Renal cortex interstitium (tissue), 11 donors: Measurements from ENCODE around the gene TEX11. TPM values are rescaled to one million over a fixed set of nuclear protein-coding genes. Genes with fewer than 3 reads are reported as not detected.
"Not testable (repeated sequence)": the region's sequence is repeated elsewhere in the genome, so short reads cannot be mapped to it uniquely, and the experiment has no call there.

Source experiments
- DNase-seq, 11 donors: peaks; one replicate each; pipeline ENCODE4 v3.0.0-alpha.2; 2013; ENCODE audit warnings: low read depth in 9 of 11, low spot score in 4 of 11; ENCODE audit errors: extremely low read depth in 1 of 11
- polyA plus RNA-seq, 3 donors: library from polyadenylated mRNA; unstranded; fragments of 120-200 nt; gene quantifications; one replicate each; pipeline ENCODE4 v1.2.1, GENCODE V29; 2013; ENCODE audit not compliant: insufficient read length in 3 of 3

Gene TEX11
- polyA plus RNA-seq, 3 donors = 0.15 to 0.20 TPM; not detected in 1

GRCh38 chrX:70636218-70636617 lies 272.3 kb downstream of the TEX11 start:
- no peak for DNase-seq

GRCh38 chrX:70635669-70636068 lies 272.8 kb downstream of the TEX11 start:
- no peak for DNase-seq

- DNase-seq = no peak
Measured at GRCh38 chrX:70635227-70635626, 273.3 kb downstream of the TEX11 start.

GRCh38 chrX:70621743-70622142 lies 286.8 kb downstream of the TEX11 start:
- no peak for DNase-seq

DNA sequence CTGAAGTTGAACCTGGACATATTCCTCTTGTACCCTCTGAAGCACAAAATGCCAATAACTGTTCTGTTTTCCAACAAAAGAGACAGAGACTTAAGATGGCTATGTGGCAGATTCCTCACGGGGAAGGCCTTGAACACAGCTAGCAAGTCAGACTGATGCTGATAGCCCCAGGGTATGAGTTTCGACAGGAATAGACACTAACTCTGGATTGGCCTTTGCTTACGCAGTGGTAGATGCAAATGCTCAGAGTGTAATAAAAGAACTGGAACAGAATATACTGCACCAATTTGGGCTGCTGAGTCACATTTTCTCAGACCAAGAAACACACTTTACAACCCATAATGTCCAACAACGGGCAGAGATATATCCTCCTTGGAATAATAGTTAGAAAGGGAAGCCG lies 290.0 kb downstream of the TEX11 start:
- no peak for DNase-seq

GRCh38 chrX:70613295-70613694 lies 295.2 kb downstream of the TEX11 start:
- no peak for DNase-seq

DNA sequence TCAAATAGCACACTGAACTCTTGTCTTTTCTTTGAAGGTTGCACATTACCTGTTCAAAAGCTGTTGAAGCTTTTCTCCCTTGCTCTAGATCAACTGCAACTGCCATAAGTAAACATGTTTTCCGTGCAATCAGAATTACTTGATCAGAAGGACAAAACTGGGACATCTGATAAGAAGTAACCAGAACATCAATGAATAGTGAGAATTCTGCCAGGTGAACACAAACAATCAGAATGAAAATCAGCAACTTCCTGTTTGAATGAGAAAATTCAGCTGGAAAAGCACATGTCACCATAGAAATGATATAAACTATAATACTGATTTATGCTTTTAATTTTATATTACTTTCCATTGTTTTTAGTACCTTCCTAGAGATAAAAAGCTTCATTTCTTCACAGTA lies 303.2 kb downstream of the TEX11 start:
- no peak for DNase-seq

DNA sequence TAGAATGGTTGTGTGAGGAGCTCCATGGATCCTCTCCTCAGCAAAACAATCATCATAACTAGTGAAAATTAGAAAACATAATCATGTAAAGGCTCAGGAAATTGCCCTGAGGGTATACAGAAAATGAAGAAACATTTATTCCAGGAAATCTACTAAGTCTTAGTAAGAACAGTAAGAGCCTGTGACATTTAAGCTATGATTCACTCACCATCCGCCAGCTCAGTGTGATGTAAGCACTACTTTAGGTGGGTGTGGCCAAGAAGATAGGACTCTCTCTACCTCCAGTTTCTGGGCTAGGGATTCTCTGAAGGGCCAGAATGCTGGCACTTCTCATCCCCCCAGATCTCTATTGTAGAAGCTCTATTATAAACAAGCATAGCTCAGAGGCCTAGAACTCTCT lies 316.4 kb downstream of the TEX11 start:
- DNase-seq = no peak

DNA sequence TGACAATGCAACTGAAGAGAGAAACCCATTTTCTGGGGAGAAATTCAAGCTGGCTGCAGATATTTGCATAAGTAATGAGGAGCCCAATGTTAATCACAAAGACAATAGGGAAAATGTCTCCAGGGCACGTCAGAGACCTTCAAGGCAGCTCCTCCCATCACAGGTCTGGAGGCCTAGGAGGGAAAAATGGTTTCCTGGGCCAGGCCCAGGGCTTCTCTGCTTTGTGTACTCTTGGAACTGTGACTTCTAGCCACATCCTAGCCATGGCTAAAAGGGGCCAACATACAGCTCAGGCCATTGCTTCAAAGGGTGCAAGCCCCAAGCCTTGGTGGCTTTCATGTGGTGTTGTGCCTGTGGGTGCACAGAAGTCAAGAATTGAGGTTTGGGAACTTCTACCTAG lies 321.4 kb downstream of the TEX11 start:
- DNase-seq = not testable (repeated sequence)

DNA sequence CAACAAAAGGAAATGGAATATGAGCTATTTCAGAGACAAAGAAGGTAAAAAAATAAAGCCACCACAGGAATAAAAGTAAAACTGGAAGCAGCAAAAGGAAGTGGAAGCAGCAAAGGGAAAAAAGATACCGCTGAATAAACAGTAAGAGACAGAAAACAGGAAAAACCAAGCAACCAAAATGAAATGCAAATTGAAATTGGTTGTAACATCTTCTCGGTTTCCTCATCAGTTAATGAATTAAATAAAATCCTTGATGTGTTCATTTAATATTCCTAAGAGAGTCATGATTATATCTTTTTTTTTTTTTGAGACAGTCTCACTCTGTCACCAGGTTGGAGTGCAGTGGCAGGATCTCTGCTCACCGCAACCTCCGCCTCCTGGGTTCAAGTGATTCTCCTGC lies 331.1 kb downstream of the TEX11 start:
- DNase-seq = no peak

DNA sequence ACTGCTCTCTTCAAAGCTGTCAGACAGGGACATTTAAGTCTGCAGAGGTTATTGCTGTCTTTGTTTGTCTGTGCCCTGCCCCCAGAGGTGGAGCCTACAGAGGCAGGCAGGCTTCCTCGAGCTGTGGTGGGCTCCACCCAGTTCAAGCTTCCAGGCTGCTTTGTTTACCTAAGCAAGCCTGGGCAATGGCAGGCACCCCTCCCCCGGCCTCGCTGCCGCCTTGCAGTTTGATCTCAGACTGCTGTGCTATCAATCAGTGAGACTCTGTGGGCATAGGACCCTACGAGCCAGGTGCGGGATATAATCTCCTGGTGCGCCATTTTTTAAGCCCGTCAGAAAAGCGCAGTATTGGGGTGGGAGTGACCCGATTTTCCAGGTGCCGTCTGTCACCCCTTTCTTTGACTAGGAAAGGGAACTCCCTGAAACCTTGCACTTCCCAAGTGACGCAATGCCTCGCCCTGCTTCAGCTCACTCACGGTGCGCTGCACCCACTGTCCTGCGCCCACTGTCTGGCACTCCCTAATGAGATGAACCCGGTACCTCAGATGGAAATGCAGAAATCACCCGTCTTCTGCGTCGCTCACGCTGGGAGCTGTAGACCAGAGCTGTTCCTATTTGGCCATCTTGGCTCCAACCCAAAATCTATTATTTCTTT lies 338.5 kb downstream of the TEX11 start:
- DNase-seq = not testable (repeated sequence)

DNA sequence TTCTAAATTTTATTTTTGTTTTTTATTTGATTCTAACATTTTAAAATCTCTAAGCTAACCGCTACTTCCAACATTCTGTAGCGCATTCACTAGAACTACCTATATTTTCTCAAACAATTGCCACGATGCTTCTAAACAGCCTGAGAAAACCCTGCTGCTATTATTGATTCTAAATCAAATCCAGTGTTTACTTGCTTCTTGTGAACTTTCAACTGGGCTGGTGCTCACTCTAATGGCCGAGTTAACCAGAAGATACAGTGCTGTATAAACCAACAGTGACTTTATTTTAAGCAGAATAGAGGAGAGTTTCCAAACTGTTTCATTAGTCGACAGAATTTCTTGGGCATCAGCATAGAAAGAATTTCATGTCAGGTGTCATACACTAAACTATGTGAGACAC lies 353.6 kb downstream of the TEX11 start:
- no peak for DNase-seq

DNA sequence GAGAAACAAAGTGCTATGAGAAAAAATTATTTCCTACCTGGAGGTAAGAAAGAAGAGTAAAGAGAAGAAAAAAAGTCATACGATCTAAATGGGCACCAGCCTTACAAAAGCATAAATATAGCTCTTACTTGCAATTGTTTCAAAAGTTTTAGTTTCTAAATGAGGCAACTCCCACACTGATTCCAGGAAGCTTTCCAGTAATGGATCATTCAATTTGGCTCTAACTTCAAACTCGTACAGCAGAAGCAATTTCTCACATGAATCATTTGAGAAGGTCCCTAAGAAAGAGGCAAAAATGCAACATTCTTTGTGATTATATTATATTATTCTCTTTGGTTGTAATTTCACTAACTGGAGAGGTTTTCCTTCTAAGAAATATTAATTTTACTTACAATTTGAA lies 354.0 kb downstream of the TEX11 start:
- DNase-seq = no peak

DNA sequence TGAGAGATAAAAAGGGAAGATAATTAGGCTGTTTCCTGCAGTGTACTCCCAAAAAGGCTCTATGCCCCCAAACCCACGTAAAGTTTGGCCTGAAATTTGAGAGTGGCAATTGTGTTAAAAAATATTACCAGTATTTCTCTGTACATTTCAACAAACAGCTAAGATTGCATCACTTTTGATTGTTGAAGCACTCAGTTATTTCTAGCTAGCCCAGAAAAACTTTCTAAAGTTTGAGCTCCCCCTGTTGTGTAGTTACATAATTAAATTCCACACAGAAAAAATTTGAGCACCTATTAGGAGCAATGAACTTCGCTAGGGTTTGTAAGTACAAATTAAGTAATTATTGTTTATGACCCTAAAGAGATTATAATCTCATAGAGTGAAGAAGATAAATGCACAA lies 354.4 kb downstream of the TEX11 start:
- DNase-seq = peak in 1 of 11 donors; percentile 1

DNA sequence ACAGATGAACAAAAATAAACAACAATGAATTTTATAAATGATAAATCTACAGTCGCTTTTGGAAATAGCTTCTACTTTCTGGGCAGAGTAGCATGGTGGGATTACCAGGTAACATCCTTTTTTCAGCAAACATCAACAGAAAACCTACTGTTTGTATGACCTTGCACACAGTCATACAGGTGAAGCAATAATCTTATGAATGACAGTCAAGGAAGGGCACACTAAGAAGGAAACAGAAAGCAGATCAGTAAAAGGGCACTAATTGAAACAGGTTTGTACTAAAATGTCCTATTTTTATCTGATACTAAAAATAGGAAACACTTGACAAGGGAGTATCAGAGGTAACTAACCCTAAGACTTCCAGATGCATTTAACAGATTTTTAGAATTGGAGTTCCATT lies 355.0 kb downstream of the TEX11 start:
- DNase-seq = no peak

DNA sequence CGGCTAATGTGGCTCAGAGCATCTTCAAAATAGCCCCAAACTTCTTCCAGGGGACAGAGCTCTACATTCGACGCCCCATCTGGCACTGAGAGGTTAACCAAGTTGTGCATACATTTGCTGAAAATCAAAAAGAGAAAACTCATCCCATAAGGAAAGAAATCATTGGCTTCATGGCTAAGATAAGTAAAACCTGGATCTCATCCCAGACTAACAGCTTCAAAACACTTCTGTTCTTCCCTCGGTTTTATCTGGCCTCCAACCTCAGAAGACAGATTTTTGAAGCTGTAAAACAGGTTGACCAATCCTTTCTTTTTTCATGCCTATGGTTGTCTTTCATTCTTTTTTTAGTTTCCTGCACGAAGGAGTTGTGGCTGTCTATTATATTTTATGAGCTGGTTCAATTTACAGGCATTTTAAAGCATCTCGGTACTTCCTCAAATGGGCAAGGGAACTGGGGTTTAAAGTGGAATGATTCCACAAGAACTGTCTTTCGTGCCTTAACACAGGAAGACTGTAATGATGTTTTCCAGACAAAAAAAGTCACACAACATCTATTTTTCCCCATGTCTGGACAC lies 356.3 kb downstream of the TEX11 start:
- no peak for DNase-seq

DNA sequence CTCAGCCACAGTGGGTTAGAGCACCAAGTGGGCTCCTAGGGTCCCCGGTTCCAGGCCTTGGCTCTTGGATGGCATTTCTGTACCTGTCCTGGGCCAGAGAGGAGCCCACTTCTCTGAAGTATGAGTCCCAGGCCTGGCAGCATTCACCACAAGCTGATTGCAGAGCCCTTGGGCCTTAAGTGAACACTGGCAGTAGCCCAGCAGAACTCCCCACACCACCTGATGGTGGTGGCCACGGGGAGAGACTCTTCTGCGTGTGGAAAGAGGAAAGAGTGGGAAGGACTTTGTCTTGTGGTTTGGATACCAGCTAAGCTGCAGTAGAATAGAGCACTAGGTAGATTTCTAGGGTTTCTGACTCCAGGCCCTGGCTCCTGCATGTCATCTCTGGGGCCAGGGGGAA lies 359.1 kb downstream of the TEX11 start:
- DNase-seq = no peak

GRCh38 chrX:70535198-70535597 lies 373.3 kb downstream of the TEX11 start:
- no peak for DNase-seq

- no peak for DNase-seq
Measured at GRCh38 chrX:70527610-70528345, 380.7 kb downstream of the TEX11 start.

DNA sequence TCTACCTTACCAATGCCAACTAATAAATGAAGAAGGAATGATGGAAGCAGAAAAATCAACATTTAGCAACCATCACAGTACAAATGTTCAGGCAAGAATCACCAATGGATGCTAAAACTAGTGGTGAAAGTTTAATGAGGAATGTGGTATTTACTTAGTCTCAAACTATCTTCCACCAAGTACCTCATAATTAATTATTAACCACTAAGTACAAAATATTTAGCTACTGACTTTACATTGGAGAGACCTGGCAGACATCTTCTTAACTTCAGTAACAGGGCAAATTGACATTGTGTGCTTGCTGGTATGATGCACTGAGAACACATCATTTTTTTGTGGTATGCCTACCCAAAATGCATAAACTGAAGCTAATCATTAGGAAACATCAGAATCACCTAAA lies 381.5 kb downstream of the TEX11 start:
- no peak for DNase-seq

DNA sequence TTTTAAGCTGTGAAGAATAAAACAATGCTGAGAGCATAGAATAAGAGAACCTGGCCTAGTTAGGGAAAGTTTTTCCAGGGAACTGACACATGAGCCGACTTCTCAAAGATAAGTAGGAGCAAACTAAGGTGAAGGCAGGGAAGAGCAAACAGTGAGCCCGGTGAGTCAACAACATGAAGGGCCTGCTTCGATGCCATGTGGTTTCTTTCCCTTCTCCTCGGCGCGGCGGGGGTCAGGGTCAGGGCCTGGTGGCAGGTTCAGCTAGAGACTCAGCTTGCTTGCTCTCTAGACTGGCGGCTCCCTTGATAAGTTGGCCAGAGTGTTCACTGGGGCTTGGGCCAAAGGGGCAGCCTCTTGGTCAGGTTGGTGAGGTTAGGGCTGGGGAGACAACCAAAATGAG lies 382.8 kb downstream of the TEX11 start:
- no peak for DNase-seq
